HG02798 (cell line): ENCODE results near the gene DKC1.

ENCODE experiments used
- ATAC-seq: cut with Tn5 transposase; IDR thresholded peaks from one replicate; pipeline ENCODE4 v1.9.1; 2021; ENCODE audit warnings: mild to moderate bottlenecking; ENCODE audit not compliant: unreplicated experiment, poor library complexity

Gene DKC1

DNA sequence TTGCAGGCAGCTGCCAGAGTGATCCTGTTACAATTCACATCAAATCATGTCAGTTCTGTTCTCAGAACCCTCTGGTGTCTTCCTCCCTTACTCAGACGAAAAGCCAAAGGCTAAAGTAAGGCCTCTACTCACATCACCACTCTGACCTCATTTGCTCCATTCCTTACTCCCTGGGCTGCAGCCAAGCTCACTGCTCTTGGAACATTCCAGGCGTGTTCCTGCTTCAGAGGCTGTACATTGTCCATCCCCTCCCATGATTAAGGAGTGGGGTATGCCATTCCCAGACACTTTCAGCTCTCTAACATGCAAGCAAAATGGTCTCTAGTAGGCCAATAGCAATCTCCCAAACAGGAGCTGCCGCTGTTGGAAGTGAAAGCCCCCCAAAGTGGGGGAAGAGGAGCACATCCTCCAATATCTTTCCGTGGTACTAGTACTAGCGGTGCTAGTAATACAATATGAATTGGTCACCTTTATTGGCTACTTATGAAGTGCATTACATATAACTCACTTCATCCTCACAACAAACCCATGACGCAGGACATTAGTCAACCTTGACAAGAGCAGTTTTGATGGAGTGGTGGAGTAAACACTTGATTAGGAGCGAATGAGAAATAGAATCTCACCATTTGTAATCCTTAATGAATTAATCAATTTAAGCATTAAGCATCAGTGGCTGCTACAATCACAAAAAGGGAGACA, 26.8 kb upstream of the DKC1 start:
- ATAC-seq = no peak

DNA sequence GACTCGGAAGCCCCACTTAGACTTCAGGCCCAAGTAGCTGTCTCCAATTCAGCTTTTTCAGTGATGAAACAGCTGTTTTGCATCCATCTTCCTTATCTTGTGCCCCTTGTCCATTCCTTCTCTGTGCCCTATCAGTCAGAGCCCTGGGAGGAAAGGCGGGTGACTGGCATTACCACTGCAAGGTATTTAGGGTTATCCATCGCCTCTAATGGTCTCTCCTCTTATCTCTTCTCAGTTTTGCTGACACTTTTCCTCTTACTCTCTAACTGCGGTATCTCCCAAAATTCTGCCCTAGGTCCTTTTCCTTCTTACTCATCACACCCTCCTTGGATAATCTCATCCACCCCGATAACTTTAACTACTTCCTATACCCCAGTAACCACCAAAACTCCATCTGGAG, 25.5 kb upstream of the DKC1 start:
- ATAC-seq = no peak

DNA sequence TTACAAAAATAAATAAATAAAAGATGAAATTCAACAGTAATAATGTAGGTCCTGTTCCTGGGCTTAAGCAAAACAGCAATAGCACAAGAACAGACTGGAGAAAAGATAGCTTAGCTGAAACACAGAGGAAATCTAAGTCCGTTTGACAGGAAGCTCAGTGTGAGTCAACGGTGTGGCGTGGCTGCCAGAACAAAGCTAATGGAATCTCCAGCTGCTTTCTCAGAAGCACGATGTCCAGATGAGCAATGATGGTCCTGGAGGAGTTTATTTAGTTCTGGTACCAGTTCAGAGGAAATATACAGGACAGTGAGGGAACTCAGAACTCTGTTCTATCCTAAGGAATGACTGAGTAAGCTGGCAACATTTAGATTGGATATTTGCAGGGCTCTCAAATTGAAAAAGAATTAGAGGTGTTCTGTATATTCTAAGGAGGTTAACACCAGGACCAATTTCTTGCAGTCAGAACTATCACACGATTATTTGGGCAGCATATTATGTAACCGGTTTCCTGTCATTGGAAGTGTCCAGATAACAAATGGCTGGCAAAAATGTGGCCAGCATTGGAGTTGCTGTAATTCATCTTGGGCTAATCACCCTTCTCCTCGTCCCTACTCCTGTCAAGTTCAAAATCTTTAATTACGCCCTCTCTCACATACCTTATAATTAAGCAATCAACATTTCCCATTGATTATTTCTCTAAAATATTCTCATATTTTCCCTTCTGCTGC, 24.5 kb upstream of the DKC1 start:
- no peak for ATAC-seq

DNA sequence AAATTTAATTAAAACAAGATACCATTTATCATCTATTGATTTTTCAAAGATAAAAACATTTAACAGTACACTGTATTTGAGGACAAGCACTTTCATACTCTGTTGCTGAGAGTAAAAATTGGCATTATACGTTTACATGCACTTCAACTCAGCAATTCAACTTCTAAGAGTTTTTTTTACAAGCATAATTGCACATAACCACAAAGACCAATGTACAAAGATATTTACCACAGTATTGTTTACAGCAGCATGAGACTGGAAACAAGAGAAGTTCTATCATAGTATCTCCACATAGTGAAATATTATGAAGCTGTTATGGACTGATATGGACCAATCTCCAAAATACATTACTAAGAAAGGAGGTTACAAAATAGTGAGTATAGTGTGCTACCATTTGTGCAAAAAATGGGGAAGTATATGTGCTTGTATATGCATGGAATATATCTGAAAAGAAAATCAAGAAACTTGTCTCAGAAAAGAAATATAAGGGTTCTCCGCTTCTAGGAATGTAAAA, 22.7 kb upstream of the DKC1 start:
- ATAC-seq = no peak

DNA sequence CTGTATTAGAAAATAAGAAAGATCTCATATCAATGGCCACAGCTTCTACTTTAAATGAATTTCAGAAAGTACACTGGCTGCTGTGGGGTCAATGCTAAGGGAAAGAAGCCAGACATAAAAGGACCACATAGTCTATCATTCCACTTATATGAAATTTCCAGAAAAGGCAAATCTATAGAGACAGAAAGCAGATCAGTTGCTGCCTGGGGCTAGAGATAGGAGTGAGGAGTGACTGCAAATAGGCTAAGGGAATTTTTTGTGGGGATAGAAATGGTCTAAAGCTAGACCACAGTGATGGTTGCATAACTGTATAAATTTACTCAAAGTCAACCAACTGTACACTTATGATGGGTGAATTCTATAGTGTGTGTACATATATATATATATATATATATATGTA, 20.1 kb upstream of the DKC1 start:
- ATAC-seq = no peak

DNA sequence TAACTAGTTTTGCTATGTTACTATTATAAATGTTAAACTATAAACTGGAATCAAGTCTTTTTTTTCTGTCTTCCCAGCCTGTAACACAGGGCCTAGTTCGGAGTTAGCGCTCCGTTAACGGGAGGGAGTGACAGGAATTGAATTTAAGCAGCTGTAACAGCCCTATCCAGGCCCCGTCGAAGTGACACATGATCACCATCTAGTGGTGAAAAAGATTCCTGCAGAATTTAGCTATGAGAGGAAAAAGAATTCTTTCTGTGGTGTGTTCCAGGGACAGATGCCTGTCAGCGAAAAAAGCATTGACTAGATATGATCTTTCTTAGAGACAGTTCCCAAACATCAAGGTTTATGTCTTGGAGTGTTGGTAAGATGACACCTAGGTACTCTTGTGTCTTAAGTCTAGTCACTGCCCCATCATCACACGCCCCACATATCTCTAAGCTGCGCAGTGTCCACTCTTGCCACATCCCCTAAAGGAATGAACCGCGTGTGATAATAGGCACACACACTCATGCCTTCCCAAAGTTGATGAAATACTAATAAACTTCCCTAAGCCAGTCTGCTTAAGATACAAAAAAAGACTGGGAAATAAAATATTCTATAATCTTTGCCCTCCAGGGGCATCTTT, 13.8 kb upstream of the DKC1 start:
- peak; percentile 50 for ATAC-seq

DNA sequence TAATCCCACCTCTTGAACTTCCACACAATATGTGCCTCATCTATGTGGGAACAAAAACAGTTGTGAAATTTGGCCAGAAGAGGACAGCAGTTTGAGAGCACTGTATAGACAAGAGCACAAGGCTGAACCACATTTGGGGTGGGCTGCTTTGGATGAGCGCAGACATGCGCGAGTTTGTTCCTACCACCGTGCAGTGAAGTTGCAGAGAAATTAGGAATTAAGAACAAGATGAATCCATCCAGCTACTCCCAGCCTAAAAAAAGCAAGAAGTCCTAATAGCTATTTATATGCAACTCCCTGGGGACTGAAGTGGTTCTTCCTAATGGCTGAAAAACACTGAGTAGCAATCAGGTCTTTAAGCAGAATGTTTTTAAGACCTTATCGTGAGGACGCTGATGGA, 12.8 kb upstream of the DKC1 start:
- ATAC-seq = no peak

DNA sequence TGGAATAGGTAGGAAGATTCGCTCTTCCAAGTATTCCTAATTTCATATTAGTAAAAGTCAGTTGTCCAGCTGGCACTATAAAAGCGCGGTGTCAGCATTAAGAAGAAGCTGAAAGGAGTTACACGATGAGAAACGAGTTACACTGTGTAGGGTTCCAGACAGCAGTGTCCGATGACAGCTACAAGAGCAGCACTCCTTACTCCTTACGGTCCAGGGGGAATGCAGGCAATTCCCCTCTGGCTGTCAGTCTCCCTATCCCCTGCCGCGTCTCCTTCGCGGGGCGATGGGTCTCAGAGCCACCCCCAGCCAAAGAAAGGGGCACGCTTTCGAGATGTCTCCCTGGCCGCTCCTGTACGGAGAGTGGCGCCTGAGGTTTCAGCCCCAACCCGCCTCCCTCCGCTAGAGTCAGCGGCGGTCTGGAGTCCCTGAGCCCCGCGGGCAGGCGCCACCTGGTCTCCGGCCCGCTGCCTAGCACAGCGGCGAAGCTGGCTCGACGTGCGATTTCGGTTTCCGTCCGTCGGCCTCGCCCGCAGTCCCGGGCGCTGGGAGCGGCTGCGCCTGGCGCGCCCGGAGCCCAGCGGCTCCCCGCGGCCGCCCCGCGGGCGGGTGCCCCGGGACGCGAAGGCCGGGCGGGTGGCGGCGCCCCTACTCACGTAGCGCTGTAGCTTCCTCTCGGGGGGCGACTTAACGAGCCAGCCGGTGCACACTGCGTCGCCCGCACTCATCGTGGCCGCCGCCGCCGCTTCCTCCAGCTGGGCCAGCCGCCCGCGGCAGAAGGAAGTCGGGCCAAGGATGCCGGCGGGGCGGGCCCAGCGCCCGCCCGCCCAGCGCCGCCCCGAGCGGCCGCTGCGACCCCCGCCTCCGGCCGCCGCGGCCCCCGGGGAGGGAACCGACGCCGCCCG, 12.1 kb upstream of the DKC1 start, which contains the start of gene GAB3:
Gene GAB3 (minus strand): TSS at position 777 of the 902 bp plus-strand sequence. CDS start 52 bp downstream, at position 725.
- peak; percentile 75 for ATAC-seq

DNA sequence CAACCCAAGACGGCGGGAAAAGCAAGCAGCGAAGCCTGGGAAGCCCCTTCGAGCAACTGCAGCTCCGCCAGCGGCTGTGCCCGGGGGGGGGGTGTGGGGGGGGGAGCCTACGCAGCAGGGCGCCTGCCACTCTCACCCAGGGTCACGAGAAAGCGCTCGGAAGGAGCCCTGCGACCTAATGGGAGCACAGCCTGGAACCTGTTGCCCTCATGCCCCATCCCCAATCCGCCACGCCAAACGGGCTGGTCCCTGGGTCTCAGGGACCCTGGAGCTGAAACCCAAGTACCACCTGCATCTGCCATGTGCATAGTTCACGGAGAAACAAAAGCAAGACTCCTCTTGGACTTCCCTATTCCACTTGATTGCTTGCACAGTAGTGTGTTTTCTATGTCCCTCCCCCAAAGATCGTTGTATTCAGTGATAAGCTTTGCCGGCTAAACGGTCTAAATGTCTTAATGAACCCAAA, 11.4 kb upstream of the DKC1 start:
- ATAC-seq = peak; percentile 29

DNA sequence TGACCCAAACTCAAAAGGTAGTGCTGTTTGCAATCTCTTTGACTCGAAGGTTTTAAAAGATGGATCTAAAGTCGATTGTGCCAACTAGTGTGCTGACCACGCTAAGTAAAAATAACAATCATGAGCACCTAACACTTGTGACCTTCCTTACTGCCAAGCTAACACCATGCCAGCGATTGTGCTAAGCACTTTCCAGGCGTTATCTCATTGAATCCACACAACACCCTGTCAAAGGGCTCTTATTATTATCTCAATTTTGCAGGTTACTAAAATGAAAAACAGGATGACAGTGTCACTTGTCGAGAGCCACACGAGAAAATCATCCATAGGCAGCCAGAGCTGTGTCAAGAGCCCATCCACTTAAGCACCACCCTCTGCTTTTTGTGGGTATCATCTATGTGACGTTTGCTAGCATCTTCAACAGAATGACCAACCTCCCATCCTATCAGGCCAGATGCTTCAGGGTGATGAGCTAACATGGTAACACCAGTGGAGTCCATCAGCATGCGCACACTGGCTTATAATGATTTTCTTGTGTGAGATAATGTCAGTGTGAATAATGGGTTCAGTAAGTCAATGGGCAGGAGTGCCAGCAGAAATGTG, 10.9 kb upstream of the DKC1 start:
- ATAC-seq = no peak

DNA sequence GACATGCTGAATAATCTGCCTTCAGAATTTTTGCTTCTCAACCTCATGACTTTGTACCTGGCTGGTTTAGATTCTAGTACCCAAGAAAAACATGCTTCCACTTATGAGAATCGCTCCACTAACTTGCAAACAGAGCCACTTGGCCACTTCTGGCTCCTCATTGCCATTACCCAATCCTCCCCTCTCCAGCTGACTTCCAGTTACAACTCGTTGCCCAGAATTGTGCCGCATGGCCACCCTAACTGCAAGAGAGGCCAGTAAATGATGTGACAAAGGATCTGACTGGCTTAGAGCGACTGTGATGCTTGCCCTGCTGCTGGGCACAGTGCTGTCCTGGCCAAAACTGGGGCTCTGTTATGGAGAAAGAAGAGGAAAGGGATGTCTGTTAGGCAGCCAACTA, 4.0 kb upstream of the DKC1 start:
- ATAC-seq = no peak

DNA sequence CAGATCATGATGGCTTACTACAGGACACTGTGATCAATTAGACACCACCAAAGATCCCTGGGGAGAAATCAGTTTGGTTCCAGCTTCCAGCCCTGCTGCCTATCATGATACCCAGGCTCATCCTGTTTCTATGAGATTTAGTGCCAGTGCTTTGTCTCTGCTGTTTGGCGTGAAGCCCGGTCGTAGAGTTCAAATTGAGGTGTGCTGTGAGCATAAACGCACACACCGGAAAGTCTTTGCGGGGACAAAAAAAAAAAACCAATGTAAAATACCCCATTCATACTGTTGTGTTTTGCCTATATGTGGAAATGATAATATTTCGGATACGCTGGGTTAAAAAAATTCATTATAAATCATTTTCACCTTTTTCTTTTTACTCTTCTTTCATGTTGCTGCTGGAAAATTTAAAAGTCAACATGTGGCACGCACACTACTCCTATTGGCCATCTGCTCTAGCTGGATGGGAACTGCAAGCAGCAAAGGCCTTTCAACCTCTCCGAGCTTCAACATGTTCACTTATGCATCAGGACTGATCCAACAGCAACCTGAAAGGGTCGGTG, 607 bp upstream of the DKC1 start:
- ATAC-seq = no peak

DNA sequence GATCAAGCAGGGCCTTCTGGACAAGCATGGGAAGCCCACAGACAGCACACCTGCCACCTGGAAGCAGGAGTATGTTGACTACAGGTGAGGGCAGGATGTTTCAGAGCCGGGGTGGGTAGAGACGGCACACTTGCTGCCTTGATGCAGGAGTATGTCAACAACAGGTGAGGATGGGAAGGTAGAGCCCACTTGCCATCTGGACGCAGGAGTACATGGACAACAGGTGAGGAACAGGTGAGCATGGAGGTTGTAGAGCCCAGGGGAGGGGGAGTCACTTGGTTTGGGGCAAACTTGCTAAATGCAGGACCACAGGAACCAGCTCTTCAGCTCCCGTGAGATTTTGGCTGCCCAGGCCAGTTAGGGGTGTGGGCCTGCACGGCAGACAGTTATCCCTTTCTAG, 12.0 kb downstream of the DKC1 start:
- ATAC-seq = no peak

DNA sequence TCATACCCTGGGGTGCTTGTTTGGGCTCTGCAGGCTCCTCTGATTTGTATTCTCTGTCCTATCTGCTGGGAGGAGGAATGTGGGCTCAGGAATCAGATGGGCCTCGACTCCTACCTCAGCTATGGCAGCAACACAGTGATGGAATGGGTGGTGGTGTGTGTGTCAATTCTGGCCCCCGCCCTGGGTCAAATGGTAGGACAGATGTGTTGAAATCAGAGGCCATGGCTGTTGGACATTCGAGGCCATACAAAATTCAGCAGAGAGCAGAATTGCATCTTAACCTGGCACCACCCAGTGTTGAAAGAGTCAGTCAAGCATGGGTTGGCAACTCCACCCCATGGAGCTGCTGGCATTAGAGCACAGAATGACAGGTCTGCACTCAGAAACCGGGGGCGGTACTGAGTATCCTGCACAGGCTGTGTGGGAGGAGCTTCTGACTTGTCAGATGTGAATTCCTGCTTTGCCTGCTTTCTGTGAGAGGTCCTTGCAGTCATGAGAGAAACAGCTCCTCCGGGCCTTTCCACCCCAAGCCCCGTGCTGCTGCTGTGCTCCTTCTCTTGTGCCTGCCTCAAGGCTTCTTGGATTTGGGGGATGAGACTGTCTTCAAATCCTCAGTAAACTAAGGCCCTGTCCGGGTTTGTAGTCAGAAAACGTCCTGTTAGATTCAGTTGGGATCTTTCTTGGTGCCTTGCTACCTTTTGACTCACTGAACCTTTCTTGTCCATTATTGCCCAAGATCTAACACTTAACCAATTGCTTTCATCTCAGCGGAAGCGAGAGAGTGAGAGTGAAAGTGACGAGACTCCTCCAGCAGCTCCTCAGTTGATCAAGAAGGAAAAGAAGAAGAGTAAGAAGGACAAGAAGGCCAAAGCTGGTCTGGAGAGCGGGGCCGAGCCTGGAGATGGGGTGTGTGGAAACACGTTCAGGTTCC, 13.0 kb downstream of the DKC1 start:
- ATAC-seq = no peak

DNA sequence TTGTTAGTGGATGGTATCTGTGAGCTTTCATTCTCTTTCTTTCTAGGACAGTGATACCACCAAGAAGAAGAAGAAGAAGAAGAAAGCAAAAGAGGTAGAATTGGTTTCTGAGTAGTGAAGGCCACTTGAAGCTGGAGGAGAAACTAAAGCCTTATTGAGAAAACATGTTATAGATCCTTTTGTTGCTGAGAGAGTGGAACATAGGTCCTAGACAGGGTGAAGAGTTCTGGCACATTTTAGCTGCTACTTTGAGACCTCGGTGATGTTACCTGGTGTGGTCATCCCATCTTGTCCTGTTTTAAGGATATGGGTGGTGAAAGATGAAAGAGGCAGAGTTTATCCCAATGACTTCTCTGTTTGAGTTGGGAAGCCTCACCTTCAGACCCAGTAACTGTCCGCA, 14.1 kb downstream of the DKC1 start:
- no peak for ATAC-seq

DNA sequence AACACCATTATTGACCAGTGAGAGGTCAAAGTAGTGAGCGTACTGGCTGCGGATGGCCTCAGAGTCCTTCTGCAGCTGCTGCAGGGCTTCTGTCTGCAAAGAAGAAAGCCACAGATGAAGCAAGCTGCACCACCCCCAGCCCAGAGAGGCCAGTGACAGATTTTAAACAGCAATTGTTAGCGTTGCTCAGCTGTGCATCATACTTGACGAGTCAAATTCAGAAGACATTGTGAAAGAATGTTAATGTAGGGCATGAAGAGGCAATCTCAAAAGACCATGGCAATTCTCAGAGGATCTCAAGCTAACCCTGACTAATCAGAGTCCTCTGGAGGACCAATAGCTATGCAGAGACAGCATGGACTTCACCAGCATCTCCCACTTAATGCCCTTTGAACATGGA, 16.6 kb downstream of the DKC1 start:
- ATAC-seq = no peak

DNA sequence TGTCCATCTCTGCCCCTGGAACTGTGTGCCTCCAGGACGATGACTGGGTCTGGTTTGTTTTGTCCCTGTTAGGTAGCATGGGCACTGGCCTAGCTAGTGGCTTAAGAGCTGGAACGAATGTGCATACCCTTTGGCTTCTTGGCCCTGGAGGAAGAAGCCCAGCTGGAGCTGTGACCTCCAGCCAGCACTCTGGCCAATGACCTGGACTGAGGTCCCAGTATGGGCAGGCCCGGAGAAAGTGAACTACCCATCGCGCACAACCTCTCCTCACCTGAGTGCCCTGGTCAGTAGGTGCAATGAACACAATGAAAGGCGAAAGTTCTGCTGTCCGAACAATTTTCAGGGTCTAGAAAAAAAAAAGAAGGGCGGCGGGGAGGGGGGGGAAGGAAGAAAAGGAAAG, 18.3 kb downstream of the DKC1 start:
- no peak for ATAC-seq

DNA sequence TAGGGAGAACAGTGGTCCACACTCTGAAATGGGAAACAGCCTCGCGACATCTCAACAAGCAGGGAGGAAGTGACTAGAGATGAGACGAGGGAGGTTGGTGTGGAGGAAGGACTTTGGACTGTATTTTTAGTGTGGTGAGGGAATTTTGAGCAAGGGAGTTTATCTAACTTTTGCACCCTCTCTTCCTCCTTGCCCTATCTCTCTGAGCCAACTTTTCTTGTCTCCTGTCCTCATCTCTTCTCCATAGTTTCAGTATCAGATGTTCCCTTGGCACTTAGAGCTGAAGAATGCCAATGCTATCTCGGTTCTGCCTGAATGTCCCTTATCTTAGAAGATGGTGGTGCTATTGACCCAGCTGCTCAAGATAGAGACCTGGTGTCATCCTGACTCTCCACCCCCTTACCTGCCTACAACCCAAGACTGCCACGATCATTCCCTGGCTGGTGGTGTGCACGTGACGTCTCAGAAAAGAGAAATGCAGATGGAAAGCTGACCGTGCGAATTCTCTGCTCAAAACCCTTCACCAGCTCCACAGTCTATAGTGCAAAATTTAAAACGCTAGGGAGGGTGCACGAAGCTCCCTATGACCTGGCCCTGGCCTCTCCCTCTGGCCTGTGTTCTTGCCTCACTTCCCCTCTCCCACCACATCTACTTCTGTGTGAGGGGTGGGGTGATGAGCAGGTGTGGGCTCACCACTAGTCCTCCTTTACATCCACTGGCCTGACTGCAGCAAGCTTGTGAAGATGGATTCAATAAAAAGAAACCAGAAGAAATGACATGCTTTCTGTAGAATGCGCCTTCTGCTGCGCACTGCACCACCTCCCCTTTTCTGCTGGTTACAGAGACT, 21.7 kb downstream of the DKC1 start:
- no peak for ATAC-seq
